GM19035 (cell line): ENCODE results near the gene FOXN1.

Experiments
- ATAC-seq: cut with Tn5 transposase; IDR thresholded peaks from one replicate; pipeline ENCODE4 v1.9.1; 2021; ENCODE audit not compliant: unreplicated experiment

The FOXN1 gene

GRCh38 chr17:28524476-28525424 is 18.6 kb downstream of the FOXN1 start:
- no peak for ATAC-seq

GRCh38 chr17:28526381-28526780 is 20.2 kb downstream of the FOXN1 start:
- ATAC-seq, result no peak

GRCh38 chr17:28527181-28527681 is 21.1 kb downstream of the FOXN1 start:
- no peak for ATAC-seq

GRCh38 chr17:28527859-28528258 is 21.7 kb downstream of the FOXN1 start:
- no peak for ATAC-seq

- ATAC-seq, result no peak
Measured at GRCh38 chr17:28528327-28529012, 22.3 kb downstream of the FOXN1 start.

GRCh38 chr17:28529013-28529400 is 22.9 kb downstream of the FOXN1 start:
- no peak for ATAC-seq

GRCh38 chr17:28530250-28530649 is 24.1 kb downstream of the FOXN1 start:
- ATAC-seq, result no peak

- ATAC-seq, result no peak
Measured at GRCh38 chr17:28530926-28531325, 24.8 kb downstream of the FOXN1 start.

GRCh38 chr17:28532050-28532960 is 26.2 kb downstream of the FOXN1 start:
- ATAC-seq, result no peak

GRCh38 chr17:28533091-28533807 is 27.1 kb downstream of the FOXN1 start:
- no peak for ATAC-seq

GRCh38 chr17:28534740-28535375 is 28.7 kb downstream of the FOXN1 start:
- no peak for ATAC-seq

GRCh38 chr17:28536532-28537218 is 30.5 kb downstream of the FOXN1 start:
- ATAC-seq, result no peak

GRCh38 chr17:28537219-28537610 is 31.1 kb downstream of the FOXN1 start:
- ATAC-seq, result no peak

- no peak for ATAC-seq
Measured at GRCh38 chr17:28538296-28538895, 32.2 kb downstream of the FOXN1 start.

- no peak for ATAC-seq
Measured at GRCh38 chr17:28540231-28540630, 34.1 kb downstream of the FOXN1 start.

- no peak for ATAC-seq
Measured at GRCh38 chr17:28541439-28541838, 35.3 kb downstream of the FOXN1 start.

- ATAC-seq, result no peak
Measured at GRCh38 chr17:28544402-28545140, 38.4 kb downstream of the FOXN1 start.

GRCh38 chr17:28545141-28545503 is 39.0 kb downstream of the FOXN1 start:
- no peak for ATAC-seq
